HepG2 (cell line): ENCODE data around the gene SVOPL.

Experiments
- CAMTA2 ChIP-seq: sonication (generic); formaldehyde crosslinking; IDR thresholded peaks from 2 replicates; pipeline ENCODE4 v1.4.0; 2020; ENCODE audit warnings: mild to moderate bottlenecking, missing genetic modification reagents, borderline replicate concordance
- CTCF ChIP-seq: sonication (generic); formaldehyde crosslinking; IDR thresholded peaks from 2 replicates; pipeline ENCODE4 v1.5.0; 2020; ENCODE audit warnings: mild to moderate bottlenecking, missing genetic modification reagents, moderate library complexity
- DDIT3 ChIP-seq: sonication (generic); formaldehyde crosslinking; IDR thresholded peaks from 2 replicates; pipeline ENCODE4 v1.4.0; 2020; ENCODE audit warnings: mild to moderate bottlenecking, missing genetic modification reagents
- FOXO4 ChIP-seq: sonication (generic); formaldehyde crosslinking; conservative IDR thresholded peaks from 2 replicates; pipeline ENCODE4 v1.8.1; 2023; ENCODE audit warnings: missing genetic modification reagents
- GPN1 ChIP-seq: sonication (generic); formaldehyde crosslinking; IDR thresholded peaks from 2 replicates; pipeline ENCODE4 v1.5.1; 2020; ENCODE audit warnings: missing genetic modification reagents, borderline replicate concordance
- MAFK ChIP-seq, 2 experiments: IDR thresholded peaks in 1 of 2; conservative IDR thresholded peaks in 1 of 2; 2 replicates each; pipeline ENCODE4 v1.6.1; 2011; ENCODE audit warnings: improper control_type of control experiment in 2 of 2, low read length in 2 of 2
- MLX ChIP-seq: IDR thresholded peaks from 2 replicates; pipeline ENCODE4 v1.6.1; 2016
- PBX2 ChIP-seq: IDR thresholded peaks from 2 replicates; pipeline ENCODE4 v1.6.1; 2016; ENCODE audit warnings: control low read depth
- PPARG ChIP-seq: conservative IDR thresholded peaks from 2 replicates; pipeline ENCODE4 v1.6.1; 2016; ENCODE audit warnings: missing biosample characterization, missing genetic modification reagents
- SNAPC5 ChIP-seq: sonication (generic); formaldehyde crosslinking; IDR thresholded peaks from 2 replicates; pipeline ENCODE4 v1.8.1; 2023; ENCODE audit warnings: mild to moderate bottlenecking, missing genetic modification reagents, borderline replicate concordance
- ZBTB8A ChIP-seq: sonication (generic); formaldehyde crosslinking; IDR thresholded peaks from 2 replicates; pipeline ENCODE4 v1.4.0; 2020; ENCODE audit warnings: mild to moderate bottlenecking, low read depth, missing genetic modification reagents, borderline replicate concordance
- ZNF138 ChIP-seq: sonication (generic); formaldehyde crosslinking; IDR thresholded peaks from 2 replicates; pipeline ENCODE4 v1.5.0; 2020; ENCODE audit warnings: mild to moderate bottlenecking, low read depth, missing genetic modification reagents
- ZNF550 ChIP-seq: sonication (generic); formaldehyde crosslinking; IDR thresholded peaks from 2 replicates; pipeline ENCODE4 v1.4.0; 2020; ENCODE audit warnings: mild to moderate bottlenecking, missing genetic modification reagents, borderline replicate concordance

- no peak for TF ChIP-seq CAMTA2 (CRISPR knock-in tag)
- no peak for TF ChIP-seq PBX2
- no peak for TF ChIP-seq FOXO4 (CRISPR knock-in tag)
- no peak for TF ChIP-seq ZBTB8A (CRISPR knock-in tag)
- no peak for TF ChIP-seq SNAPC5 (CRISPR knock-in tag)
- TF ChIP-seq ZNF550 (CRISPR knock-in tag): no peak
- TF ChIP-seq CTCF (CRISPR knock-in tag): no peak
- TF ChIP-seq MLX: no peak
- TF ChIP-seq GPN1 (CRISPR knock-in tag): no peak
- no peak for TF ChIP-seq PPARG
- TF ChIP-seq MAFK (conservative IDR thresholded peaks at IDR 0.05 in 1 of 2, IDR thresholded peaks at IDR 0.05 in 1 of 2; ENCODE audit: low read length in 2 of 2): no peak
- no peak for TF ChIP-seq ZNF138 (CRISPR knock-in tag)
- no peak for TF ChIP-seq DDIT3 (CRISPR knock-in tag)
Measured at GRCh38 chr7:138559448-138559847, 141.7 kb downstream of the SVOPL start.
